Endothelial cell of umbilical vein (primary cell): ENCODE results near the gene COL4A2. TPM values are rescaled to one million over a fixed set of nuclear protein-coding genes. Genes with fewer than 3 reads are reported as not detected.

ENCODE experiments used
- BruUV-seq: library from RNA; stranded (reverse); fragments of 400-500 nt; replicated peaks from 2 replicates; lab custom pipeline; 2021; lab: Mats Ljungman, UMichigan
- CTCF ChIA-PET: fragments of 300-600, 350-600 bp; sonication (Branson Sonifier 250); formaldehyde crosslinking; loops from one replicate; lab custom pipeline; 2021; ENCODE audit warnings: antibody characterized with exemption, inconsistent platforms; lab: Charles Lee
- POLR2A ChIA-PET: fragments of 300-600, 350-600 bp; sonication (Branson Sonifier 250); formaldehyde crosslinking; loops from one replicate; lab custom pipeline; 2021; ENCODE audit warnings: antibody characterized with exemption, inconsistent platforms; lab: Charles Lee
- DNase-seq: peaks from one replicate; pipeline ENCODE4 v3.0.0-alpha.2; 2011; ENCODE audit warnings: low read depth, low spot score
- FAIRE-seq: peaks from 2 replicates; lab custom pipeline; 2011; peaks lifted over from hg19 to GRCh38; lab: Jason Lieb, UNC
- H2AFZ ChIP-seq: 2 replicates; pipeline ENCODE4 v1.6.0; 2012; ENCODE audit warnings: low read depth, low read length, control low read depth, inconsistent platforms
- H3K27ac ChIP-seq: 2 replicates; pipeline ENCODE4 v1.5.1; 2011; ENCODE audit warnings: low read depth, mild to moderate bottlenecking, control low read depth, low read length, moderate library complexity; ENCODE audit not compliant: insufficient read depth
- H3K27me3 ChIP-seq, 2 experiments: 2 replicates each; pipeline versions ENCODE4 v1.6.0 to v1.6.1; 2011; ENCODE audit warnings: low read length in 2 of 2, mixed read lengths in 1 of 2; ENCODE audit not compliant: control insufficient read depth in 2 of 2, insufficient read depth in 2 of 2
- H3K36me3 ChIP-seq, 2 experiments: 2 replicates in 1 of 2; 3 replicates in 1 of 2; pipeline ENCODE4 v1.5.1; 2011; ENCODE audit warnings: low read length in 2 of 2, mild to moderate bottlenecking in 1 of 2, moderate library complexity in 1 of 2; ENCODE audit not compliant: control insufficient read depth in 2 of 2, insufficient read depth in 2 of 2; ENCODE audit errors: extremely low read depth in 1 of 2
- H3K4me1 ChIP-seq: 3 replicates; pipeline ENCODE4 v1.5.1; 2011; ENCODE audit warnings: mild to moderate bottlenecking, low read length; ENCODE audit not compliant: control insufficient read depth, insufficient read depth; ENCODE audit errors: extremely low read depth
- H3K4me2 ChIP-seq: 2 replicates; pipeline ENCODE4 v1.6.1; 2011; ENCODE audit warnings: low read length, control low read depth, mixed read lengths; ENCODE audit not compliant: insufficient read depth
- H3K4me3 ChIP-seq, 3 experiments: fragments of 200-600 bp in 1 of 3; sonication (generic), shearing (Covaris generic) in 1 of 3; replicated peaks in 1 of 3; 2 replicates each; pipeline ENCODE4 v1.5.1; 2011 to 2016; ENCODE audit warnings: control low read depth in 3 of 3, low read length in 3 of 3, mild to moderate bottlenecking in 2 of 3, inconsistent platforms in 1 of 3, low read depth in 1 of 3, moderate library complexity in 1 of 3; ENCODE audit not compliant: insufficient read depth in 1 of 3
- H3K79me2 ChIP-seq: 2 replicates; pipeline ENCODE4 v1.6.0; 2012; ENCODE audit warnings: low read length, inconsistent platforms; ENCODE audit not compliant: control insufficient read depth, insufficient read depth
- H3K9ac ChIP-seq: replicated peaks from 2 replicates; pipeline ENCODE3; 2011; ENCODE audit warnings: low read length, control low read depth; ENCODE audit not compliant: insufficient read depth; ENCODE audit errors: extremely low read depth
- H3K9me1 ChIP-seq: replicated peaks from 3 replicates; pipeline ENCODE4 v1.6.0; 2011; ENCODE audit warnings: mild to moderate bottlenecking, low read length; ENCODE audit not compliant: control insufficient read depth, insufficient read depth; ENCODE audit errors: extremely low read depth
- H3K9me3 ChIP-seq: replicated peaks from 2 replicates; pipeline ENCODE4 v1.5.1; 2012; ENCODE audit warnings: low read length, inconsistent platforms; ENCODE audit not compliant: control insufficient read depth, insufficient read depth
- H4K20me1 ChIP-seq: replicated peaks from 2 replicates; pipeline ENCODE3; 2011; ENCODE audit warnings: mild to moderate bottlenecking, low read length; ENCODE audit not compliant: control insufficient read depth, insufficient read depth; ENCODE audit errors: extremely low read depth
- CTCF ChIP-seq, 2 donors: IDR thresholded peaks; 1 replicate in 1 of 2; 2 replicates in 1 of 2; pipeline ENCODE4 v1.5.1; 2011; ENCODE audit warnings: low read length in 2 of 2, mild to moderate bottlenecking in 2 of 2, moderate library complexity in 2 of 2, control low read depth in 1 of 2, inconsistent platforms in 1 of 2, low read depth in 1 of 2; ENCODE audit not compliant: insufficient read depth in 1 of 2; ENCODE audit errors: extremely low read depth in 1 of 2
- EZH2 ChIP-seq: IDR thresholded peaks from 2 replicates; pipeline ENCODE4 v1.6.1; 2012; ENCODE audit warnings: borderline replicate concordance, low read depth, mild to moderate bottlenecking, moderate library complexity, low read length, inconsistent platforms; ENCODE audit not compliant: severe bottlenecking
- FOS ChIP-seq: IDR thresholded peaks from 2 replicates; pipeline ENCODE4 v1.6.1; 2011; ENCODE audit warnings: mild to moderate bottlenecking, low read length, moderate library complexity, borderline replicate concordance; ENCODE audit not compliant: insufficient read depth
- GATA2 ChIP-seq: IDR thresholded peaks from 2 replicates; pipeline ENCODE4 v1.7.0; 2011; ENCODE audit warnings: low read depth, mild to moderate bottlenecking, moderate library complexity, mixed read lengths, low read length; ENCODE audit not compliant: insufficient read length, insufficient read depth
- JUN ChIP-seq: IDR thresholded peaks from 2 replicates; pipeline ENCODE4 v1.6.1; 2011; ENCODE audit warnings: borderline replicate concordance, low read depth; ENCODE audit not compliant: insufficient read length, insufficient read depth
- MAX ChIP-seq: IDR thresholded peaks from 2 replicates; pipeline ENCODE4 v1.6.1; 2011; ENCODE audit not compliant: insufficient read depth, insufficient read length
- MYC ChIP-seq: IDR thresholded peaks from one replicate; pipeline ENCODE4 v1.6.1; 2011; ENCODE audit warnings: mild to moderate bottlenecking, low read depth, low read length
- POLR2A ChIP-seq: IDR thresholded peaks from 2 replicates; pipeline ENCODE4 v1.6.1; 2012; ENCODE audit warnings: low read depth, mild to moderate bottlenecking, control low read depth, low read length
- POLR2AphosphoS5 ChIP-seq: IDR thresholded peaks from 2 replicates; pipeline ENCODE4 v1.6.1; 2012; ENCODE audit warnings: low read depth, mild to moderate bottlenecking, control low read depth, low read length, moderate library complexity; ENCODE audit not compliant: insufficient read depth
- dilution Hi-C: fragments of 300-500 bp; cut with MboI; formaldehyde crosslinking; loops from one replicate; pipeline ENCODE4 v1.15.0; 2019; ENCODE audit warnings: low sequenced_read_pairs; ENCODE audit not compliant: extremely low pct_ligation_motif_present
- intact Hi-C: fragments of 100-400 bp; cut with micrococcal nuclease; formaldehyde crosslinking; loops from one replicate; pipeline ENCODE4 v1.10.0; 2022
- polyA plus RNA-seq, 4 experiments: library from polyadenylated mRNA; depleted of rRNA in 3 of 4; stranded (reverse) in 3 of 4; unstranded in 1 of 4; fragments of >200 nt; gene quantifications; 2 replicates each; pipeline versions ENCODE4 v1.2.1 to v1.2.3, GENCODE V29; 2011 to 2012; ENCODE audit warnings: missing spikeins in 1 of 4
- total RNA-seq: library from RNA; stranded (reverse); gene quantifications from 2 replicates; pipeline ENCODE4 v1.2.3, GENCODE V29; 2021

The COL4A2 gene
- total and polyA plus RNA-seq, 2 donors (not counting 3 experiments of a cell fraction or from before 2014, with no cell fraction given): 792 to 940 TPM

- no peak overlapping the region for H3K9ac ChIP-seq
- POLR2A ChIA-PET: no interaction called here
- no peak overlapping the region for H3K4me2 ChIP-seq
- no peaks in the 10 kb centered on the region for H3K9me1 ChIP-seq
- H2AFZ ChIP-seq: no peak overlapping the region
- intact Hi-C loops (no loop called here), dilution Hi-C loops (no loop called here)
- peaks cover 10% of the 10 kb centered on the region for H3K4me1 ChIP-seq
- no peak overlapping the region for H3K27ac ChIP-seq
- no peaks in the 10 kb centered on the region for H3K27me3 ChIP-seq
- CTCF ChIA-PET: no interaction called here
- no peak overlapping the region for H3K4me3 ChIP-seq
- FAIRE-seq (no peak), DNase-seq (no peak)
- no peak for TF ChIP-seq EZH2
- TF ChIP-seq MAX: no peak
- TF ChIP-seq CTCF (IDR thresholded peaks at IDR 0.05; ENCODE audit: extremely low read depth in 1 of 2, insufficient read depth in 1 of 2, low read depth in 1 of 2, low read length in 2 of 2): no peak
- TF ChIP-seq POLR2A: no peak
- no peak for TF ChIP-seq POLR2AphosphoS5
- no peak for TF ChIP-seq FOS
- TF ChIP-seq GATA2: no peak
- no peak for TF ChIP-seq JUN
- no peak for TF ChIP-seq MYC
- no peaks in the 10 kb centered on the region for H3K9me3 ChIP-seq
- peaks cover 18% of the 10 kb centered on the region for H4K20me1 ChIP-seq
- H3K79me2 ChIP-seq: peaks cover 53% of the 10 kb centered on the region
- peaks cover 2 to 7% of the 10 kb centered on the region in 2 experiments for H3K36me3 ChIP-seq
- BruUV-seq: no TSS peak
These were observed 15.8 kb upstream of the COL4A2 start for GRCh38 chr13:110291286-110291685.
